Stimulated activated CD8-positive, alpha-beta memory T cell treated with anti-CD3 and anti-CD28 coated beads, Interleukin-4, amount 100 ng/mL, for 48 hours (primary cell): ENCODE results near the gene ANKRD30A.
"Not testable (repeated sequence)": the region's sequence is repeated elsewhere in the genome, so short reads cannot be mapped to it uniquely, and the experiment has no call there.

Experiments used
- DNase-seq: peaks from one replicate; pipeline ENCODE4 v3.0.0-alpha.2; 2020

Gene ANKRD30A, protein sequence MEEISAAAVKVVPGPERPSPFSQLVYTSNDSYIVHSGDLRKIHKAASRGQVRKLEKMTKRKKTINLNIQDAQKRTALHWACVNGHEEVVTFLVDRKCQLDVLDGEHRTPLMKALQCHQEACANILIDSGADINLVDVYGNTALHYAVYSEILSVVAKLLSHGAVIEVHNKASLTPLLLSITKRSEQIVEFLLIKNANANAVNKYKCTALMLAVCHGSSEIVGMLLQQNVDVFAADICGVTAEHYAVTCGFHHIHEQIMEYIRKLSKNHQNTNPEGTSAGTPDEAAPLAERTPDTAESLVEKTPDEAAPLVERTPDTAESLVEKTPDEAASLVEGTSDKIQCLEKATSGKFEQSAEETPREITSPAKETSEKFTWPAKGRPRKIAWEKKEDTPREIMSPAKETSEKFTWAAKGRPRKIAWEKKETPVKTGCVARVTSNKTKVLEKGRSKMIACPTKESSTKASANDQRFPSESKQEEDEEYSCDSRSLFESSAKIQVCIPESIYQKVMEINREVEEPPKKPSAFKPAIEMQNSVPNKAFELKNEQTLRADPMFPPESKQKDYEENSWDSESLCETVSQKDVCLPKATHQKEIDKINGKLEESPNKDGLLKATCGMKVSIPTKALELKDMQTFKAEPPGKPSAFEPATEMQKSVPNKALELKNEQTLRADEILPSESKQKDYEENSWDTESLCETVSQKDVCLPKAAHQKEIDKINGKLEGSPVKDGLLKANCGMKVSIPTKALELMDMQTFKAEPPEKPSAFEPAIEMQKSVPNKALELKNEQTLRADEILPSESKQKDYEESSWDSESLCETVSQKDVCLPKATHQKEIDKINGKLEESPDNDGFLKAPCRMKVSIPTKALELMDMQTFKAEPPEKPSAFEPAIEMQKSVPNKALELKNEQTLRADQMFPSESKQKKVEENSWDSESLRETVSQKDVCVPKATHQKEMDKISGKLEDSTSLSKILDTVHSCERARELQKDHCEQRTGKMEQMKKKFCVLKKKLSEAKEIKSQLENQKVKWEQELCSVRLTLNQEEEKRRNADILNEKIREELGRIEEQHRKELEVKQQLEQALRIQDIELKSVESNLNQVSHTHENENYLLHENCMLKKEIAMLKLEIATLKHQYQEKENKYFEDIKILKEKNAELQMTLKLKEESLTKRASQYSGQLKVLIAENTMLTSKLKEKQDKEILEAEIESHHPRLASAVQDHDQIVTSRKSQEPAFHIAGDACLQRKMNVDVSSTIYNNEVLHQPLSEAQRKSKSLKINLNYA (N-terminal part only)

DNA sequence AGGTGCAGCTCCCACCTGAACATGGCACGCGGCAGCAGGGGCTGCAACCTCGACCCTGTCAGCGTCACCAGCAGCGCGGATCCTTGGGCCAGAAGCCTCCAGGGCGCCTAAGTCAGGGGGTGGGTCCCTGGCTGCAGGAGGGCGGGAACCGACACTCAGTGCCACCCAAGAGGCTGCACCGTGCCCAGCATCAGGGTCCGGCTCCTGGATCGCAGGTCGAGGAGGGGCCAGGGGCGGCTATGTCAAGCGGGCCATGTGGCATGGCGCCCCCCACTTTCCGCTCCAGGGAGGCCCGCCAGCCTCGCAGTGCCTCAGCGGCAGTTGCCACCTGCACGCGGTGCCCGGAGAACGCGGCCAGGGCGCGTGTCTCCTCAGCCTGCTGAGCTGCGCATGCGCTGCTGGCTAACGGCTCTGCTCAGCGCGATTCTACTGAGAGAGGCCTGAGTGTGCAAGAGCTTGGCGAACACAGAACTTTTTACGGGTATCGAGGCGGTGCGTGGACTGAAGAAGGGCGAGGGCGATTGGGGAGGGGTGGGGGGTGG is at the start of gene ANKRD30A:
Gene ANKRD30A, plus strand, starts transcription at position 408 of the 542 bp plus-strand sequence. CDS start 190 bp downstream, outside the sequence.
- DNase-seq, result no peak

DNA sequence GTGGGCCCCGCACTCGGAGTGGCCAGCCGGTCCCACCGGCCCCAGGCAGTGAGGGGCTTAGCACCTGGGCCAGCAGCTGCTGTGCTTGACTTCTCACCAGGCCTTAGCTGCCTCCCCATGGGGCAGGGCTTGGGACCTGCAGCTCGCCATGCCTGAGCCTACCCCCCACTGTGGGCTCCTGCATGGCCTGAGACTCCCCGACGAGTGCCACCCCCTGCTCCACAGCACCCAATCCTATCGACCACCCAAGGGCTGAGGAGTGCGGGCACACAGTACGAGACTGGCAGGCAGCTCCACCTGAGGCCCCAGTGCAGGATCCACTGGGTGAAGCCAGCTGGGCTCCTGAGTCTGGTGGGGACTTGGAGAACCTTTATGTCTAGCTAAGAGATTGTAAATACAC is 49.3 kb upstream of the ANKRD30A start:
- DNase-seq, result not testable (repeated sequence)

DNA sequence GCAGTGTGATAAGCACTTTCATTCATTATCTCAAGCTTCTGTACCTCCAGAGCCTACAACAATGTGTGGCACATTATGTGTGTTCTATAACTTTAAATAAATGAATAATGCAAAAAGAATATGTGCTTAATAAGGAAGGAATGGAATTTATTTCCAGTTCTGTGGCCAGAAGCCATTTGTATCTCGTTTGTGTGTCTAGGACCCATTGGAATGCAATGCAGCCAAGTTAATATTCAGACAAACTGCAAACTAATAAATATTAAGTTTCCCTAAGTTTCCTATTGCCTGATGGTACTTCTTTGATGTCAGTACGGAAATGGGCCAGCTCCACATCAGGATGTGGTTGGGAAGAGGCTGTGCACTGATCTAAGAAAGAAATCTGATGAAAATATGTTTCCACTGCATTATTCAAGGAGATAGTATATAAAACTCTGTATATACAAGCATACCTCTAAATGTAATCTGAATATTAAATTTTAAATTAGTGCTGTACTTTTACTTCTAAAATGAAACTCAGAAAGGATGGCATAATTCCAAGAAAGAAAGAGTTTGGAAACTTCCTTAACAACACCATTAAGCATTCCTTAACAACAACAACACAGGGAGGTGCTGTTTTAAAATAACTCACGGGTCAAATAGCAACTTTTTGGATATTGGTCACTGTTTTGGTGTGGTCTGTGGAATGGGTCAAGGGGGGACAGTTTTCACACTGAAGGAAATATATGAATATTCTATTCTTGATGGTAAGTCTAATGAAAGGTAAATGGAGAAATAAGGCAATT is 29.4 kb upstream of the ANKRD30A start:
- no peak for DNase-seq

DNA sequence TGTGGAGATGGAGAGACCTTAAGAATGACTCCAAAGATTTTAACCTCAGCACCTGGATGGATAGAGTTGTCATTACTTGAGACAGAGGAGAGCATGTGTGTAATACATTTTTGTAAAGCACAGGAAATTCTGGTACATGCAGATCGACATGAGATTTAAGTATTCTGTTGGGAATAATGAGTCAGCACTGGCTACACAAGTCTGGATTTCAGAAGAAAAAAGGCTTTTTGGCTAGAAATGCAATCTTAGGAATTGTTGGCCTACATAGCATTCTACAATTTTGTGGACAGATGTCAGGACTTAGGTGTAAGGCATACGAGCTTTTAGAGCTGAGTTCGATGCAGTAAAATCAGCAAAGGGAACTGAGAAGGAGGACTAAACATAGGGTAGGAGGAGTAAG is 24.1 kb upstream of the ANKRD30A start:
- DNase-seq, result no peak

DNA sequence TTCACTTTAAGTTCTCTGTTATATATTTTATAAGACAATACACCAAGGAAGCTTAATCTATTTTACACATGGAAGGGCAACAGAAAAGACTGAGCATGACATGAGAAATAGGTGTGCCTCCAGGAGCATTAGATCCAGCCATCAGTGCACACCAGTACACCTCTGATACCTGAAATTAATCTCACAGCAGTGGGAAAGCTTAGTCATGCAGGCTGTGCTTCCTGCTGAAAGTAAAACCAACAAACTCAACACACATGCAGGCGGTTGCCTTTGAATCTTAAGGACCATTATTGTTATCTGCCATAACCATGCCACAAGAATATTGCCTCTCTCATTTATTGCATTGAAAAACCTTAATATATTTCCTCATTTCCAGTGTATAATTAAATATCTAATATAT is 16.4 kb upstream of the ANKRD30A start:
- no peak for DNase-seq

DNA sequence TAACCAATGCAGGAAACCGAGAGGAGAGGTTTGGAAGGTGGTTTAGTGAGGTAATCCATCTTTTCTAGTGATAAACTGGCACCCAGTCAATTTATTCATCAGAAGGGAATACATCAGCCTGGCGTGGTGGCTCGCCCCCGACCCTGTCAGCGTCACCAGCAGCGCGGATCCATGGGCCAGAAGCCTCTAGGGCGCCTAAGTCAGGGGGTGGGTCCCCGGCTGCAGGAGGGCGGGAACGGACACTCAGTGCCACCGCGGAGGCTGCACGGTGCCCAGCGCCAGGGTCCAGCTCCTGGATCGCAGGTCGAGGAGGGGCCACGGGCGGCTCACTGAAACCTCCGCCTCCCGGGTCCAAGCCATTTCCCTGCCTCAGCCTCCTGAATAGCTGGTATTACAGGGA is 866 bp upstream of the ANKRD30A start:
- no peak for DNase-seq

DNA sequence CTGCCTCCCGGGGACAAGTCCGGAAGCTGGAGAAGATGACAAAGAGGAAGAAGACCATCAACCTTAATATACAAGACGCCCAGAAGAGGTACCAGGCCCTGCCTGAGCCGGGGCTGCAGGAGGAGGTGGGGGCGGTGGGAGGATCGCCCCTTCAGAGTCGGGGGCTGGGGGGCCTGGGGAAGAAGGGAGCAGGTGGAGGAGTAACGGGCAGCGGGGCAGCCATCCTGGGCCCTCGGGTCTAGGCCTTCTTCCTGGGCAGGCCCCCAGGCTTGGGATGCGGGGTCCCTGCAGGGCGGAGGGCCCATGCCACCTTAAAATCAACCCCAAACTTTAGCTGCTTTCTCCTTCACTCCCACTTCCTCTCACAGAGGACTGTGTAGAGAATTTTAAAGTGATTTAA is 523 bp downstream of the ANKRD30A start:
- DNase-seq, result no peak

DNA sequence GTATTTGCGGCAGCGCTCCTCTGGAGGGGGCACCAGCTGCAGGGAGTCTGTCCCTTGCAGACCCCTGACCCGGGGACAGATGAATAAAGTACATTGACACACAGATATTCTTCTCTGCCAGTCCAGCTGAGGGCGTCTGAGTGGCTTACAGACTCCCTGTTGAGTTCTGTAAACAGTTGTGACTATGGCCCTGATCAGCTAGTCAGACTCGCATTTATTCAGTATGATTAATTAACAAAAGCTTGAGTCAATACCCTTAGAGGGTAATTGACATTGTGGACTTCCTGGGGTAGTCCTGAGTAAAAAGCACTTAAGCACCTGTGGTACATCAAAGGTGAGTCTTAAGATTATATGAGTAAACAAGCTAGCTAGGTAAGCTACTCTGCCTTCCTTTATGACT is 21.0 kb downstream of the ANKRD30A start:
- no peak for DNase-seq

DNA sequence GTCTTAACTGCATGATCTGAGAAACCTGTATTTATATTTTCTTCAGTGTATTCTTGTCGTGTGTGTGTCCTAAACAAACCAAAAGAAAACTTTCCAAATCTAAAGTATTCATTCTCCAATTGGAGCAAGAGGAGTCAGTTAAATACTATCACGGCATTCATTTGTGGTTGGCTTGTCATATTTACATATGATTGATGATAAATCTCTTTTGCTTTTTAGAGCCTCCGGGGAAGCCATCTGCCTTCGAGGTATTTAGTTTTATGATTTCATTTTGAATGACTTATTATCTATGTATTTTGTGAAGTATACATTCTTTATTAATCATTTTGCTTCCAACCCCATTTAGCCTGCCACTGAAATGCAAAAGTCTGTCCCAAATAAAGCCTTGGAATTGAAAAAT is 37.0 kb downstream of the ANKRD30A start:
- DNase-seq, result not testable (repeated sequence)

DNA sequence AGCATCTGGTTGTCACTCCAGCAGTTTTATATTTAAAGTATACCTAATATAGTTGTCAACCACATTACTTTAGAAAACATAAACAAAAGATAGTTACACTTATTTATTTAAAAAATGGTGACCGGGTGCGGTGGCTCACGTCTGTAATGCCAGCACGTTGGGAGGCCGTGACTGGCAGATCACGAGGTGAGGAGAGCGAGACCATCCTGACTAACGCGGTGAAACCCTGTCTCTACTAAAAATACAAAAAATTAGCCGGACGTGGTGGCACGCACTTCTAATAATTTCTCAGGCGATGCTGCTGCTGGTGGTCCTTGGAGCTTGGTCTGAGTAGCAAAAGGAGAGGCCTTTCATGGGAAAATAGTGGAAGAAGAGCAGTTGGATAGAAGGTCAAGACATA is 46.5 kb downstream of the ANKRD30A start:
- DNase-seq, result not testable (repeated sequence)

DNA sequence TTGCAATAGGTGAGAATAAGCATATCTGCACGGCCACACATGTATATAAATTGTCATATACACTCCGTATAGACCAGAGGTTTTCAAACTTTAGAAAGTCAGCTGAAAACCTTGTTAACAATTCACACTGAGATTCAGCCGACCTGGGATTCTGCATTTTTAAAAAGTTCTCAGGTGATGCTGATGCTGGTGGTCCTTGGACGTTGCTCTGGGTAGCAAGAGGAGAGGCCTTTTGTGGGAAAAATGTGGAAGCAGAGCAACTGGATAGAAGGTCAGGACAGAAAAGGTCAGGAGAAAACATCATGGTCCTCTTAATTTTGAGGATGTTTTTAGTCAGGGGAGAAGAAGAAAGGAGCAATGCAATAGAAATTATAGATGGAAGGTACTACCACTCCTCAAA is 52.9 kb downstream of the ANKRD30A start:
- not testable (repeated sequence) for DNase-seq

DNA sequence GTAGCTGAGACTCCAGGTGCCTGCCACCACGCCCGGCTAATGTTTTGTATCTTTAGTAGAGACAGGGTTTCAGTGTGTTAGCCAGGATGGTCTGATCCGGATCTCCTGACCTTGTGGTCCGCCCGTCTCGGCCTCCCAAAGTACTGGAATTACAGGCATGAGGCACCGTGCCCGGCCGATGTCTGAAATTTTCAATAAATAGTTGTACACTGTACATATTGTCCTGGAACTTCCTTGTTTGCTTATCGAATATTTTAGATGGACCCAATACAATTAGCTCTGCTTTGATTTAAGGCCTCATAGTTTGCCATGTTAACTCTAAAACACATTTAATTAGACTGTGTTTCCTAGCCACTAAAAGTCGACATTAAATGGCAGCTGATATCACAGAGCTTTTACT is 57.3 kb downstream of the ANKRD30A start:
- DNase-seq, result not testable (repeated sequence)

DNA sequence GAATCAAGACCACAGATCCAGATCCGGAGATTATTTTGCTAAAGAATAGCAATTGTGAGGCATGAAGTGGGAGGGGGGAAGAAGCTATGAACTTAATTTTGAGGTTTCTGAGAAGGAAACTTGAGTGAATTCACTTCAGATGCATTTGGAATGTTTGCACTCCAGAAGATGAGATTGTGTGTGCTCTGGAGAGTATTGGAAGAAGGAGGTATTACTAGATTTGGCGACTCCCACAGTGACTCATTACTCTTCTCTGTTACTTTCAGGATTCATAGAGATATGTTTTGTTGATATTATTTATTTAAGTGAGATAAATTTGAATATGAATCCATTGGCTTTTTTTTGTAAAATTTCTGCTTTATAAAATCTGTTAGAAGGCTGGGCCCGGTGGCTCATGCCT is 80.7 kb downstream of the ANKRD30A start:
- DNase-seq, result no peak

DNA sequence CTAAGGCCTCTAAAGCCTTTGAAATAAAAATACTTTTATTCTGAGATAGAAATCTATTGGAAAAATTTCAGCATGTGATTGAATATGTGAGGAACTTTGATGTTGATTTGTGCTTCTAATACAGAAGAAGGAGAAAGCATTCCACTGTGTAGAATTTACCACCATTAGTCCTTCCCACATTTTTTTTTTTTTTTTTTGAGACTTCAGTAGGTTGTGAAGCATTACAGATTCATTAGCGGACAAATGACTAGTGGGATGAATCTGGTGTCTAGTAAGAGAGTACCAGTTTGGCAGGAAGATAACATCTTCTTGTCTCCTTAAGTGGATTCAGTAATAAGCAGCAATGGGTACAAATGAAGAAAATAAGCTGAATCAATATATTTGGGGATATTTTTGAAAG is 95.5 kb downstream of the ANKRD30A start:
- DNase-seq, result no peak

DNA sequence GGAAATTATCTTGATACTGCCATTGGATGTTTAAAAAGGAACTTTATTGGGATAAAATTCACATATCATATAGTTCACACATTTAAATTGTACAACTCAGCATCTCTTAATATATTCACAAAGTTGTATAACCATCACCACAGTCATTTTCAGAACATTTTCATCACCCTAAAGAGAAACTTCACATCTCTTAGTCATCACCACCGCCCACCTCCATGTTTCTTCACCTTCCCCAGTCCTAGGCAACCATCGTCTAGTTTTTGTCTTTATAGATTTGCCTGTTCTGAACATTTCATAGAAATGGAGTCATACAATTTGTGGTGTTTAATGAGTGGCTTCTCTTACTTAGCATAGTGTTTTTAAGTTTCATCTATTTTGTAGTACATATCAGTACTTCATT is 96.6 kb downstream of the ANKRD30A start:
- peak; percentile 21 for DNase-seq

DNA sequence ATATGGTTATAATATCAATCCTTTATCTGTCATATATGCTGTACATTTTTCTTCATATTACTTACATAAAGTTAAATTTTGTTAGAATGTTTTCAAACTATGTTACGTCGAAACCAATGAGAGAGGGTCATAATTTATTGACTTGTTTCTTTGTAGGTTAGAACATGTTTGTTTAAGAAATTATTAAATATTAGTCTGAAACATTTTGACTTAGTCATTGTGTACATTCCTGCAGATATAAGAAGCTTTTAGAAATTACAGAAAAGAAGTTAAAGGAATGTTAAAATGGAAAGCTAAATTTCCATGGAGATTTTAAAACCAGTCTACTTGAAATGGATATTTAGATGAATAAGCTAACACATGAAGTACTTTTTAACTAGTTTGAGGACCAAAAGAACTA is 99.8 kb downstream of the ANKRD30A start:
- DNase-seq, result no peak

DNA sequence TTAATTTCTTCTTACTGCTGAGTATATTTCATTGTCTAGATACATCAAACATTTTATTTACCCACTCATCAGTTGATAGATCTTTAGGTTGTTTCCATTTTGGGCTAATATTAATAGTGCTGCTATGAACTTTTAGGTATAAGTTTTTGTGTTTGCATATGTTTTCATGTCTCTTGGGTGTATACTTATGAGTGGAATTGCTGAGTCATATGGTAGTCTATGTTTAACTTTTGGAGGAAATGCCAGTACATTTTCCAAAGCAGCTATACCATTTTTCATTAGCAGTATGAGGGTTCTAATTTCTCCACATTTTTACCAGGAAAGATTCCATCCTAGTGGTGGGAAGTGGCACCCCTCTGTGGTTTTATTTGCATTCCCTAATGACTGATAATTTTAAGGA is 101.1 kb downstream of the ANKRD30A start:
- DNase-seq, result no peak

DNA sequence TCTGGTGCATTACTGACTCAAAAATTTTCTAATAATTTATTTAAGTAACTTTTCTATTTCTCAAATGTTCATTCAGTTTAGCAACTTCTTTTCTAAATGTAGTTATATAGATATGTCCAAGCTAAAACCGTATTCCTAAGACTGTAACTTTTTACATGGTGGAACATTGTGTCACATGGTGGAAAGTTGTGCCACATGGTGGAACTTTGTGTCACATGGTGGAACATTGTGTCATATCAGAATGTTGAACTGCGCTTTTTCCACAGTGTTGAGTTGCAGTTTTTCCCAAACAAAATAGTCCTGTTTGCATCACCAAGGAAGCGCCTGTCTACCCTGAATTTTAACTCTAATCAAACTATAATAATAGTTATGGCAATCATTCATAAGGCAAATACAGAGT is 109.3 kb downstream of the ANKRD30A start:
- DNase-seq, result no peak

DNA sequence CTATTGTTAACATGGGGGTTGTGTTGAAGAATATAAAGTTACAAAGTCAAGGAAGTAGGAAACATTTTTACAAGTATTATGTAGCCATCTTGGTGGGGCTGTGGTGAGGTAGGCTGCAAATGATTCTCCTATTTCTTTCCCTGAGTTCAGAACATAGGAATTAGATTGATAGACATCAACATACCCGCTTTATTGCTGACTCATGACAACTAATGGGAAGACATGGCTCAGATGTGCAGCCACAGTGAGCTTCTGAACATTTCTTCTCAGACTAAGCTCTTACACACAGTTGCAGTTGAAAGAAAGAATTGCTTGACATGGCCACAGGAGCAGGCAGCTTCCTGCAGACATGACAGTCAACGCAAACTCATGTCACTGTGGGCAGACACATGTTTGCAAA is 110.7 kb downstream of the ANKRD30A start:
- DNase-seq, result no peak

DNA sequence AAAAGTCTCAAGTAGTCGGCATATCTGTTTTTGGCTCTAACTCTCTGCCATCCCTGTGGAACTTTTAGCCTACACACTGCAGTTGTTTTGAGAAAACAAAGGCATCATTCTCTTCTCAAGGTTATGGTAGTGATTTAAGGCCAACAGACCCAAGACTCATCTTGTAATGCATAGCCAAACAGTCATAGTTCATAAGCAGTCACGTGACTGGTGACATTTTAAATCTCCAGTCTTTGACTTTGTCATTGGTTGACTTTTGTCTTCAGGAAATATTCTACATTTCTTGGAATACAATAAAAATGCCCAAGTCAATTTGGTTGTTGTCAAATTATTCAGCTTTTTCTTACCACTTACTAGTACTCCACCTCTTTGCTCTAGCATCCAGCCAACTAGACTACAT is 114.8 kb downstream of the ANKRD30A start:
- no peak for DNase-seq

DNA sequence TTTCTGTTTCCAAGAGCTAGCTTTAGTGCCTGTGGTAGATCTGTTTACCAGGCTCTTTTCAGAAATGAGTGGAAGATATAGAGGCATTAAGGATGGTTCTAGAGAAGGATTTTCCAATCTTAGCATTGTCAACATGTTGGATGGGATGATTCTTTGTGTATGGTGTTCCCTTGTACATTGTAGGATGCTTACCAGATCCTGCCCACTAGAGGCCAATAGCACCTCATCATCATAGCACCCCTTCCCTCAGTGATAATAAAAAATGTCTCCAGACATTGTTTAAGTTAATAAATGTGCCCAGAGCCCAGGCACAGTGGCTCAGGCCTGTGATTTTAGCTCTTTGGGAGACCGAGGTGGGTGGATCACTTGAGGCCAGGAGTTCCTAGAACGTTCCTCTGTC is 121.2 kb downstream of the ANKRD30A start:
- no peak for DNase-seq

DNA sequence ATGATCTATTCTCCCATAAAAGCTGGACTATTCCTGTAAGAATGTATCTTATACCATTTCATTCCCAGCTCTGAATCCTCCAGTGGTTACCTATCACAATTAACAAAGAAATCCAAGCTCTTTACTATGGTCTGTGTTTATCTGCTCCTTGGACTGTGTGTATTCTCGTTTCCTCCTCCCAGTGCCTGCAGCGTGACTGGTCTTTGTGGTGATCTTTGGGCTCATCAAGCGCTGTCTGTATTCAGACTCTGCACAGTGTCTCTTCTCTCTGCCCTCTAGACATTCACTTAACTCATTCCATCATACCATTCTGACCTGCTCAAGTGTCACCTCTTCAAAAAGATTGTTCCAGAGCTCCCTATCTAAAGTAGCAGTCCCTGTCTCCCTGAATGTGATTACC is 130.4 kb downstream of the ANKRD30A start:
- not testable (repeated sequence) for DNase-seq
